Endodermal cell (in vitro differentiated cells): Measurements from ENCODE around the gene SERPINE1. TPM values are rescaled to one million over a fixed set of nuclear protein-coding genes. Genes with fewer than 3 reads are reported as not detected.

Experiments
- DNase-seq: peaks from one replicate; pipeline ENCODE4 v3.0.0-alpha.2; 2017
- H3K27ac ChIP-seq: 2 replicates; pipeline ENCODE4 v1.5.1; 2013; ENCODE audit warnings: mild to moderate bottlenecking, low read depth, low read length, moderate library complexity
- H3K27me3 ChIP-seq: 2 replicates; pipeline ENCODE4 v1.6.1; 2013; ENCODE audit warnings: mild to moderate bottlenecking, low read length, moderate library complexity; ENCODE audit not compliant: insufficient read depth, control insufficient read depth, poor library complexity, severe bottlenecking
- H3K36me3 ChIP-seq: 2 replicates; pipeline ENCODE4 v1.7.0; 2013; ENCODE audit warnings: mild to moderate bottlenecking, low read length, moderate library complexity; ENCODE audit not compliant: control insufficient read depth, insufficient read depth
- H3K4me1 ChIP-seq: one replicate; pipeline ENCODE4 v1.7.0; 2013; ENCODE audit warnings: low read length; ENCODE audit not compliant: control insufficient read depth, insufficient read depth
- H3K4me3 ChIP-seq: 2 replicates; pipeline ENCODE4 v1.5.1; 2013; ENCODE audit warnings: mild to moderate bottlenecking, low read length, moderate library complexity
- H3K9ac ChIP-seq: 2 replicates; pipeline ENCODE4 v1.6.1; 2013; ENCODE audit warnings: mild to moderate bottlenecking, low read length, moderate library complexity; ENCODE audit not compliant: poor library complexity, severe bottlenecking; ENCODE audit errors: extremely low read depth
- H3K9me3 ChIP-seq: 2 replicates; pipeline ENCODE4 v1.6.1; 2013; ENCODE audit warnings: mild to moderate bottlenecking, low read length, moderate library complexity; ENCODE audit not compliant: control insufficient read depth
- H3K27ac Mint-ChIP-seq: 2 replicates; pipeline ENCODE4 v1.8.0; 2020; ENCODE audit warnings: mixed read lengths
- H3K27me3 Mint-ChIP-seq: 2 replicates; pipeline ENCODE4 v1.8.0; 2021; ENCODE audit warnings: mild to moderate bottlenecking, mixed read lengths; ENCODE audit not compliant: insufficient read depth
- H3K36me3 Mint-ChIP-seq: 2 replicates; pipeline ENCODE4 v1.8.0; 2020; ENCODE audit warnings: low read depth, mixed read lengths
- H3K4me1 Mint-ChIP-seq: 2 replicates; pipeline ENCODE4 v1.8.0; 2020; ENCODE audit warnings: mixed read lengths
- H3K4me3 Mint-ChIP-seq: 2 replicates; pipeline ENCODE4 v1.8.0; 2020; ENCODE audit warnings: mild to moderate bottlenecking, moderate library complexity, mixed read lengths
- H3K9me3 Mint-ChIP-seq: 2 replicates; pipeline ENCODE4 v1.8.0; 2020; ENCODE audit warnings: mild to moderate bottlenecking, mixed read lengths
- WGBS, 2 experiments: methylation state at CpG; one replicate each; pipeline versions ENCODE4 v1.1.5 to v1.1.7; 2013; ENCODE audit warnings: missing lambda C conversion rate in 2 of 2, mixed read lengths in 1 of 2; ENCODE audit not compliant: insufficient coverage in 1 of 2, insufficient read length in 1 of 2; 5-methylcytosine and 5-hydroxymethylcytosine counted together
- total RNA-seq, 2 donors: library from RNA; stranded (reverse); fragmentation: NEBNext Ultra II Directional in 1 of 2; extraction: Animal tissue kit (Norgen Biotek cat#: 25700) in 1 of 2; gene quantifications; 2 replicates in 1 of 2; 3 replicates in 1 of 2; pipeline ENCODE4 v1.2.1, GENCODE V29; 2021
- TF ChIP-seq, protein P1 (sequence below): fragments of 200-600 bp; sonication (generic); conservative IDR thresholded peaks from 2 replicates; pipeline ENCODE4 v1.5.0; 2021; ENCODE audit warnings: antibody characterized with exemption, mild to moderate bottlenecking

SERPINE1 gene
- total RNA-seq, 2 donors from 2014 or later: 0.89 to 4.9 TPM

DNA sequence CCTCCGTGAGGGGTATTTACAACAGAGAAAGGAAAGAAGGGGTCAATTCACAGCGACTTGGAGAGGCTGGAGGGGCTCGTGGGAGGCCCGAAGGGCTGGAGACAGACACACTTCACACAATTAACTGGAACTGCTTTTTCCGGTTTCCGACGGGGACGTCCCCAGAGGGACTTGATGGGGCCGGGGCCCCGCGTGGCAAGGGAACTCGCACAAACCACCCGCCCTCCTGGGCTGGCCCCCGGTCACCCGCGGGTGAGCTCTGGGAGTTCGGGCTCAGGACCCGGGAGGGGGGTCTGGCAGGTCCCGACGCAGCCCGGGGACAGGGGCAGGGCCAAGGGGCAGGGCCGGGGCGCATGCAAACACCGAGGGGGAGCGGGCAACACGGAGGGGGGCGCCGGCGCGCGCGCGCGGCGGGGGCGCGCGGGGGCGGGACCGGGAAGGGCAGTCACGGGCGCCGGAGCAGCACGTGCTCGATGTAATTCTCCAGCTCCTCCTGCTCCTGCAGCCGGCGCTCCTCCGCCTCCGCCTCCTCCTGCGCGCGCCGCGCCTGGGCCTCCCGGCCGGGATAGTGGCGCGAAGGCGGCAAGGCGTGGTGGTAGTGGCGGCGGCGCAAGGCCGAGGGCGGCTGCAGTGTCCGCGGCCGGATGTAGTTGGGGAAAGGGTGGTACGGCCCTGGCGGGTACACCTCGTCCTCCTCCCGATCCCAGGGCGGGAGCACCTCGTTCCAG is 35.8 kb downstream of the SERPINE1 start:
- Histone ChIP-seq H3K27me3 (peaks cover 61% of the 10 kb centered on the region), H3K9me3 (no peaks in the 10 kb centered on the region), H3K4me1 (peaks cover 2% of the 10 kb centered on the region), H3K27ac (no peak overlapping the region), H3K4me3 (no peak overlapping the region), H3K36me3 (peaks cover 8% of the 10 kb centered on the region), H3K9ac (no peak overlapping the region)
- TF ChIP-seq, protein P1, sequence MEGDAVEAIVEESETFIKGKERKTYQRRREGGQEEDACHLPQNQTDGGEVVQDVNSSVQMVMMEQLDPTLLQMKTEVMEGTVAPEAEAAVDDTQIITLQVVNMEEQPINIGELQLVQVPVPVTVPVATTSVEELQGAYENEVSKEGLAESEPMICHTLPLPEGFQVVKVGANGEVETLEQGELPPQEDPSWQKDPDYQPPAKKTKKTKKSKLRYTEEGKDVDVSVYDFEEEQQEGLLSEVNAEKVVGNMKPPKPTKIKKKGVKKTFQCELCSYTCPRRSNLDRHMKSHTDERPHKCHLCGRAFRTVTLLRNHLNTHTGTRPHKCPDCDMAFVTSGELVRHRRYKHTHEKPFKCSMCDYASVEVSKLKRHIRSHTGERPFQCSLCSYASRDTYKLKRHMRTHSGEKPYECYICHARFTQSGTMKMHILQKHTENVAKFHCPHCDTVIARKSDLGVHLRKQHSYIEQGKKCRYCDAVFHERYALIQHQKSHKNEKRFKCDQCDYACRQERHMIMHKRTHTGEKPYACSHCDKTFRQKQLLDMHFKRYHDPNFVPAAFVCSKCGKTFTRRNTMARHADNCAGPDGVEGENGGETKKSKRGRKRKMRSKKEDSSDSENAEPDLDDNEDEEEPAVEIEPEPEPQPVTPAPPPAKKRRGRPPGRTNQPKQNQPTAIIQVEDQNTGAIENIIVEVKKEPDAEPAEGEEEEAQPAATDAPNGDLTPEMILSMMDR: no peak
- H3K4me3 Mint-ChIP-seq: peak overlapping the region; percentile 53
- 4 to 13% methylated on average over 5 to 72 of the region's 74 CpGs for WGBS, 2 experiments
- peaks cover 16% of the 10 kb centered on the region for H3K4me1 Mint-ChIP-seq
- peak; percentile 90 for DNase-seq
- peaks cover 10% of the 10 kb centered on the region for H3K36me3 Mint-ChIP-seq
- no peaks in the 10 kb centered on the region for H3K9me3 Mint-ChIP-seq
- peaks cover 67% of the 10 kb centered on the region for H3K27me3 Mint-ChIP-seq
- H3K27ac Mint-ChIP-seq: no peak overlapping the region

DNA sequence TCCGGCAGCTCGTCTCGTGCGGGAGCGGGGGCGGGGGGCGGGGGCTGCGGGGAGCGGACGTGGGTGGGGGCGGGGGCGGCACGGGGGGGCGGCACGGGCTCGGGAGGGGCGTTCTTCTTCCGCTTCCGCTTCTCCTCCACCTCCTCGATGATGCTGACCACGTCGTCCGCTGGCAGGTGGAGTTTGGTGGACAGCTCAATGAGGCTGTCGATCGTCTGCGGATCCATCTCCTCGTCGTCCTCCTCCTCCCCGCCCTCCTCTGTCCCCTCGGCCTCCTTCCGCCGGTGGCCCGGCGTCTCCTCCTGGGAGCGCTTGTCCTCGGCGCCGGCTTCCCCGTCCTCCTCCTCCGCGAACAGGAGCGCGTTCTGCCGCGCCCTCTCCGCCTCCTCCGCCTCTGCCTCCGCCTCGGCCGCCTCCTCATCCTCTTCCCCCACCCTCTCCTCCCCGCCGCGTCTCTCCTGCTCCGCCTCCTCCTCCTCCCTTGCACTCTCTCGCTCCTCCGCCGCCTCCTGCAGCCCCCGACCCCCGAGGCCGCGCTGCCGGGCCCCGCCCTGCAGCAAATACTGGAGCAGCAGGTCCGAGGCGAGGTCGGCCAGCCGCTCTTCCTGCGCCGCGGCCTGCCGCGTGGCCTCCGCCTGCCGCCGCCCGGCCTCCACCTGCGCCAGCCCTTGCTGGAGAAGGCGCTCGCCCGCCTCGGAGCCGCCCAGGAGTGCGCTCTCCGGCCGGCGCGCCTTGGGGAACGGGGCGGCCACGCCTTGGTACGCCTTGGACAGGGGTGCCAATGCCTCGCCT is 36.6 kb downstream of the SERPINE1 start:
- 0 to 1% methylated on average over 14 to 92 of the region's 92 CpGs for whole genome bisulfite sequencing, 2 experiments
- H3K4me1 ChIP-seq: peaks cover 2% of the 10 kb centered on the region
- DNase-seq: peak; percentile 85
- H3K27me3 Mint-ChIP-seq: peaks cover 72% of the 10 kb centered on the region
- H3K9me3 ChIP-seq: no peaks in the 10 kb centered on the region
- H3K27ac Mint-ChIP-seq: no peak overlapping the region
- no peak overlapping the region for H3K9ac ChIP-seq
- no peaks in the 10 kb centered on the region for H3K9me3 Mint-ChIP-seq
- H3K36me3 Mint-ChIP-seq: peaks cover 6% of the 10 kb centered on the region
- peak overlapping the region; percentile 53 for H3K4me3 Mint-ChIP-seq
- H3K36me3 ChIP-seq: peaks cover 5% of the 10 kb centered on the region
- peak overlapping the region; percentile 62 for H3K4me3 ChIP-seq
- no peak overlapping the region for H3K27ac ChIP-seq
- H3K27me3 ChIP-seq: peaks cover 68% of the 10 kb centered on the region
- TF ChIP-seq, protein P1: no peak
- peaks cover 16% of the 10 kb centered on the region for H3K4me1 Mint-ChIP-seq

DNA sequence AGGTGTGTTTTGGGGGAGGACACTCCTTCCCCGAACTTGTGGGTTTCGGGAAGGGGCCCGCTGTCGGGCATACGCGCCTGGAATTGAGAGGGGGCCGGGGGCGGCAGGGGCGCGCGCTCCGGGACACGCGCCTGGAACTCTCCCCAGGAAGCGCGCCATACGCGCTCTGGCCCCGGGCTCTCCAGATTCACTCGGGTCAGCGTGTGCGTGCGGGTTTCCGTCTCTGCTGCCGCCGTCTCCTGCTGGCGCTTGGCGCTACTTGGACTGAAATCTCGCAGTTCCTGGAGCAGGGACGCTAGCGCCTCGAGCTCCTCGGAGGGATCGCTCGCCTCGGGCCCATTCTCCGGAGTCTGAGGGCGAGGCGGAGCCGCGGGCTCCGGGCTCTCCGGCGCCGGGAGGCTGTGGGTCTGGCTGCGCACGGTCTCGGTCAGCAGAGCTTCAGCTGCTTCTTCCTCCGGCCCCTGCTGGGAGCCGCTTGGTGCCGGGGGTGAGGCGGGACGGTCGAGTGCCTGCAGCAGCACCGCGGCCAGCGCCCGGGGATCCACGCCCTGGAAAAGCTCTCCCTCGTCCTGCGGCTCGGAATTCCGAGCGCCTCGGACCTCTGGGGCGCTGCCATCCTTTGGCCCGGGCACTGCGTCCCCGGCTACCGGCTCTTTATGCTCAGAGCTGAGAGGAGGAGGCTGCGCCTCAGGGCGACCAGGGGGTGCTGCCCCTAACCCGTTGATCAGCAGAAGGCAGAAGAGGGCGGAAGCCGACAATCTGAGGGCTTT is 37.4 kb downstream of the SERPINE1 start:
- Mint-ChIP-seq H3K27ac (no peak overlapping the region), H3K27me3 (peaks cover 80% of the 10 kb centered on the region), H3K4me3 (peak overlapping the region; percentile 53), H3K36me3 (peaks cover 6% of the 10 kb centered on the region), H3K4me1 (peaks cover 16% of the 10 kb centered on the region), H3K9me3 (no peaks in the 10 kb centered on the region)
- peaks cover under 1% of the 10 kb centered on the region for H3K36me3 ChIP-seq
- TF ChIP-seq, protein P1: no peak
- DNase-seq: peak; percentile 93
- H3K9me3 ChIP-seq: no peaks in the 10 kb centered on the region
- H3K27ac ChIP-seq: no peak overlapping the region
- H3K4me1 ChIP-seq: peaks cover 2% of the 10 kb centered on the region
- WGBS, 2 experiments: 1% methylated on average over 43 to 75 of the region's 75 CpGs
- H3K9ac ChIP-seq: no peak overlapping the region
- H3K27me3 ChIP-seq: peaks cover 76% of the 10 kb centered on the region
- H3K4me3 ChIP-seq: peak overlapping the region; percentile 62
